Endothelial cell of umbilical vein (primary cell): ENCODE data around the gene SLC39A11.

Experiments
- EZH2 ChIP-seq: IDR thresholded peaks from 2 replicates; pipeline ENCODE4 v1.6.1; 2012; ENCODE audit warnings: borderline replicate concordance, low read depth, mild to moderate bottlenecking, moderate library complexity, low read length, inconsistent platforms; ENCODE audit not compliant: severe bottlenecking
- JUN ChIP-seq: IDR thresholded peaks from 2 replicates; pipeline ENCODE4 v1.6.1; 2011; ENCODE audit warnings: borderline replicate concordance, low read depth; ENCODE audit not compliant: insufficient read length, insufficient read depth
- POLR2A ChIP-seq: IDR thresholded peaks from 2 replicates; pipeline ENCODE4 v1.6.1; 2012; ENCODE audit warnings: low read depth, mild to moderate bottlenecking, control low read depth, low read length
- POLR2AphosphoS5 ChIP-seq: IDR thresholded peaks from 2 replicates; pipeline ENCODE4 v1.6.1; 2012; ENCODE audit warnings: low read depth, mild to moderate bottlenecking, control low read depth, low read length, moderate library complexity; ENCODE audit not compliant: insufficient read depth
- TF ChIP-seq, protein P1 (sequence below), 2 donors: IDR thresholded peaks; 1 replicate in 1 of 2; 2 replicates in 1 of 2; pipeline ENCODE4 v1.5.1; 2011; ENCODE audit warnings: low read length in 2 of 2, mild to moderate bottlenecking in 2 of 2, moderate library complexity in 2 of 2, control low read depth in 1 of 2, inconsistent platforms in 1 of 2, low read depth in 1 of 2; ENCODE audit not compliant: insufficient read depth in 1 of 2; ENCODE audit errors: extremely low read depth in 1 of 2

DNA sequence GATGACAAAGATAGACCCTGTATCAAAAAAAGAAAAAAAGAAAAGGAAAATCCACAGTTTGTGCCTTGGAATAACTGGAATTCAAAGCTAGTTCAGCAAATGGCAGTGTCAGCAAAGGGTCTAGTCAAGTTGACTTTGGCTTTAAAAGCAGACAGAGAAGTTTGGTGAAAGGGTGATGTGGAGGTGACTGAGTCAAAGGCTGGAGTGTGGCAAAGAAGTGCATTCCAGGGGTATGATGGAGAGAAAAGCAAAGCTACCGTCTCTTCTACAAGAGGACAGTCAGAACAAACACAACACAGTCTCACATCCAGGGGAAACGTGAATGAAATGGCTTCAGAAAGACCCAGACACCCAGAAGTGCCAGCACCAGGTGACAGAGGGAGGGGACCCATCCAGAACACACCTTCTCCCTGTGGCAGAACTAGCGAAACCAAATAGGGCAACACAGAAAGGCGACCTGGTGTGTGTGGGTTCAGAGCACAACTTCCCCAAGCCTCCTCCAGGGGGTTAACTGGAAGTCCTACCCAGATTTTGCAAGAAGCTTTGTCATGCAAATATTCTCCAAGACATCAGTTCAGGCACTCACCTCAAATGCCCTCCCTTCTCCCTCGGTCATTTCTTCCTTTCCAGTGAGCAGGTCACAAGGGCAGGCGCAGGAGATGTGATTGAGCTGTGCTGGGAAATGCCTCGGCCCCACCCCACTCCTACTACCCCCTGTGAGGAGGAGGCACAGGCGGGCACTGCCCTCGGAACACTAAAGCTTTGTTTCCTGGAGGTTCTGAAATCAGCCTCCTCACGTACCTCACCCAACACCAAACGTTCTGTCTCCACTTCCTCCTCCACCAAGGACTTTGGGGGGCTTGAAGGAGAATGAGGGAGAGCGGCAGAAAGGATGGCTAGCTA lies 489.7 kb downstream of the SLC39A11 start:
- TF ChIP-seq, protein P1, sequence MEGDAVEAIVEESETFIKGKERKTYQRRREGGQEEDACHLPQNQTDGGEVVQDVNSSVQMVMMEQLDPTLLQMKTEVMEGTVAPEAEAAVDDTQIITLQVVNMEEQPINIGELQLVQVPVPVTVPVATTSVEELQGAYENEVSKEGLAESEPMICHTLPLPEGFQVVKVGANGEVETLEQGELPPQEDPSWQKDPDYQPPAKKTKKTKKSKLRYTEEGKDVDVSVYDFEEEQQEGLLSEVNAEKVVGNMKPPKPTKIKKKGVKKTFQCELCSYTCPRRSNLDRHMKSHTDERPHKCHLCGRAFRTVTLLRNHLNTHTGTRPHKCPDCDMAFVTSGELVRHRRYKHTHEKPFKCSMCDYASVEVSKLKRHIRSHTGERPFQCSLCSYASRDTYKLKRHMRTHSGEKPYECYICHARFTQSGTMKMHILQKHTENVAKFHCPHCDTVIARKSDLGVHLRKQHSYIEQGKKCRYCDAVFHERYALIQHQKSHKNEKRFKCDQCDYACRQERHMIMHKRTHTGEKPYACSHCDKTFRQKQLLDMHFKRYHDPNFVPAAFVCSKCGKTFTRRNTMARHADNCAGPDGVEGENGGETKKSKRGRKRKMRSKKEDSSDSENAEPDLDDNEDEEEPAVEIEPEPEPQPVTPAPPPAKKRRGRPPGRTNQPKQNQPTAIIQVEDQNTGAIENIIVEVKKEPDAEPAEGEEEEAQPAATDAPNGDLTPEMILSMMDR (IDR thresholded peaks at IDR 0.05; ENCODE audit: extremely low read depth in 1 of 2, insufficient read depth in 1 of 2, low read depth in 1 of 2, low read length in 2 of 2) = no peak
- TF ChIP-seq JUN (no peak), POLR2AphosphoS5 (no peak), POLR2A (no peak), EZH2 (no peak)
